ENCODE measurements around the gene MRPL20.
"Not testable (repeated sequence)": the region's sequence is repeated elsewhere in the genome, so short reads cannot be mapped to it uniquely, and the experiment has no call there.

The MRPL20 gene

DNA sequence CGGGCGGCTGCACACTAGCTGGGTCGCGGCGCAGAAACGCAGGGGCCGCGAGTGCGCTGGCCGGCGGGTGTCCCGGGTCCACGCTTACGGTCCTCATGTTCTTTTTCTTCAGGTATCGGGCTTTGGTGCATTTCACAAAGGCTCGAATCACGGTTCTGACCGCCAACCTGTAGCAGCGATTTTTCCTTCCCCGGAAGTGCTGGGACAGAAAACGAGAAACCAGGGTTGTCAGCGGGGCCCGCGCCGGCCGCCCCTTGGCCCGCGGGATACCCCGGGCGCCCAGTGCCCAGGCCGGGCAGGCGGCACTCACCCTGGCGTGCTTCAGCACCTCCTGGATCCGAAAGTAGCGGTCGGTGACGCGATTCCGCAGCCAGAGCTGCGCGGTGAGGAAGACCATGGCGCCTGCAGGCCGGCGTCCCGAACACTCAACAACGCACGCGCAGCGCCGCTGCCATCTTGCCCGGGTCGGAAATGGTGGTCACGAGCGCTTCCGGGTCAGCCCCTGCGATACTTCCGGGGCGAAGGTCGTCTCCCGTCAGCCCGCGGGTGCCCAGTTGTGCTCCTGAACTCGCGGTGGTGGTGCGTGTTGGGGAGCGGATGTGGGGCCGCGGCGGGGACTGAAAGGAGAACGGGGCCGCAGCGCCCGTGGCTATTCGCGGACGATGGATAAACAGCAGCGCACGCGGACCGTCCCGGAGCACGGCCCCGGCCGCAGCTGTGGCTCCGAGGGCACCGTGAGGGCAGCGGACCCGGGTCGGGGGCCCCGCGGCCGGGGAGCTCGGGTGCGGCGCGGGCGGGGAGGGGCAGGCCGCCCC is at the start of gene MRPL20:
Gene MRPL20, minus strand, starts transcription at position 473 of the 815 bp plus-strand sequence. Its CDS starts 76 bp downstream, at position 397.
- peak; percentile 86 for DNase-seq (ENCODE audit: low read depth)
- H3K4me3 ChIP-seq (ENCODE audit: low read length): peak within 1 kb of the TSS; percentile 83
- TF ChIP-seq, protein P1, sequence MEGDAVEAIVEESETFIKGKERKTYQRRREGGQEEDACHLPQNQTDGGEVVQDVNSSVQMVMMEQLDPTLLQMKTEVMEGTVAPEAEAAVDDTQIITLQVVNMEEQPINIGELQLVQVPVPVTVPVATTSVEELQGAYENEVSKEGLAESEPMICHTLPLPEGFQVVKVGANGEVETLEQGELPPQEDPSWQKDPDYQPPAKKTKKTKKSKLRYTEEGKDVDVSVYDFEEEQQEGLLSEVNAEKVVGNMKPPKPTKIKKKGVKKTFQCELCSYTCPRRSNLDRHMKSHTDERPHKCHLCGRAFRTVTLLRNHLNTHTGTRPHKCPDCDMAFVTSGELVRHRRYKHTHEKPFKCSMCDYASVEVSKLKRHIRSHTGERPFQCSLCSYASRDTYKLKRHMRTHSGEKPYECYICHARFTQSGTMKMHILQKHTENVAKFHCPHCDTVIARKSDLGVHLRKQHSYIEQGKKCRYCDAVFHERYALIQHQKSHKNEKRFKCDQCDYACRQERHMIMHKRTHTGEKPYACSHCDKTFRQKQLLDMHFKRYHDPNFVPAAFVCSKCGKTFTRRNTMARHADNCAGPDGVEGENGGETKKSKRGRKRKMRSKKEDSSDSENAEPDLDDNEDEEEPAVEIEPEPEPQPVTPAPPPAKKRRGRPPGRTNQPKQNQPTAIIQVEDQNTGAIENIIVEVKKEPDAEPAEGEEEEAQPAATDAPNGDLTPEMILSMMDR (conservative IDR thresholded peaks at IDR 0.05; ENCODE audit: low read length): no peak

DNA sequence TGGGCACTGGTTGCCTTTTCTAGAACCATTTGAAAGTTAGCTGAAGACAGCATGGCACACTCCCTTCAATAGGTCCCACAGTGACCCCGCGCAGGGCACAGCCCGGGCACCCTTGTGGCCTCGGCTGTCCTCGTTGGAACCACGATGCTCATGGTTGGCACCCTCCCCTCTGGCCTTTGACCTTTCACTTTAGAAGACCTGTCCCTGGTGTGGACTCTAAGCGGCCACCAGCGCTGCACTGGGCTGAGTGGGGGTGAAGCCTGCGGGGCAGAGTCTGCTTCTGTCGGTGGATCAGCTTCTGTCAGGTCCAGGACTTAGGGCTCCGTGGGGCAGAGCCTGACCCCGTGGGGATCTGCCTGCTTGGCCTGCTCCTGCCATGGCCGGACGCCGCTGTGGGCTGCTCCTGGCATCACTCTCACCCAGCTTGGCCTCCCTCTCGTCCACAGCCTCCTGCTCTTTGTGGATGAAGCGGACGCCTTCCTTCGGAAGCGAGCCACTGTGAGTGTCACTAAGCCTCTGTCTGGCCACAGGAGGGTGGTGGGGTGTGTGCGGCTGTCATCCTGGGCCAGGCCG is 49.7 kb upstream of the MRPL20 start:
- DNase-seq (ENCODE audit: low read depth); H3K4me3 ChIP-seq (ENCODE audit: low read length): not testable (repeated sequence)

DNA sequence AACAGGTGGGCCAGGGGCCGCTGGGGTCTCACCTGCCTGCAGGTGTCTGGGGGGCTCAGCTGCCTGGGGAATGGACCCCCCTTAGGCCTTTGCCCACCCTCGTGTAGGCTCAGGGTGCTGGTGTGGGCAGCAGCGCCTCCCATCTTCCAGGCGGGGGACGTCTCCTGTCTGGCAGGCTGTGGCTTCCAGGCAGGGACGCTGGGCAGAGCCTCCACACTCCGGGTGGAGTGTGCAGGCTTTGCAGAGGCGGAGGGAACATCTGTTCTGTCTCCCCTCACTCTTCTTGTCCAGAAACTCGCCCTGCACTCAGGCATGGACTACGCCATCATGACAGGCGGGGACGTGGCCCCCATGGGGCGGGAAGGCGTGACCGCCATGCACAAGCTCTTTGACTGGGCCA is 48.8 kb upstream of the MRPL20 start:
- not testable (repeated sequence) for DNase-seq (ENCODE audit: low read depth)

DNA sequence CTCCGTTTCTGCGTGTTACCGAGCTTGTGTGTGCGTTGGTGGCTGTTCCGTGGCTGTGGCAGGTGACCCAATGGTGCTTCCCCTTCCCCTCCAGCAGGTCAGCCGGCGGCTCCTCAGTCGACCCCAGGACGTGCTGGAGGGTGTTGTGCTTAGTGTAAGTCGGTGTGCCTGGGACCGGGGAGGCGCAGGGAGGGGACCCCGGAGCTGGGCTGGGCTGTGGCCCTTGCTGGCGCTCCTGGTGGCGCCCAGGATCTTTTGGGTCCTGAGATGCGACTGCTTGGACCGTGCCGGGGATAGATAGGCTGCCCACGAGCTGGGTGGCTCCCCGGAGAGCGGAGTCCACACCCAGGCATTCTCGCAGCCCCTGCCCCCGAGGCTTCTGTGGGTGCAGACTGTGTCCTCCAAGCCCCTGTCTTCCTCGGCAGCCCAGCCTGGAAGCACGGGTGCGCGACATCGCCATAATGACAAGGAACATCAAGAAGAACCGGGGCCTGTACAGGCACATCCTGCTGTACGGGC is 48.3 kb upstream of the MRPL20 start:
- no peak overlapping the region for H3K4me3 ChIP-seq (ENCODE audit: low read length)
- no peak for DNase-seq (ENCODE audit: low read depth)
- TF ChIP-seq, protein P1 (conservative IDR thresholded peaks at IDR 0.05; ENCODE audit: low read length): no peak

More for the DNA sequence above, 48.8 kb upstream of the MRPL20 start:
- H3K4me3 ChIP-seq (ENCODE audit: low read length): not testable (repeated sequence)

DNA sequence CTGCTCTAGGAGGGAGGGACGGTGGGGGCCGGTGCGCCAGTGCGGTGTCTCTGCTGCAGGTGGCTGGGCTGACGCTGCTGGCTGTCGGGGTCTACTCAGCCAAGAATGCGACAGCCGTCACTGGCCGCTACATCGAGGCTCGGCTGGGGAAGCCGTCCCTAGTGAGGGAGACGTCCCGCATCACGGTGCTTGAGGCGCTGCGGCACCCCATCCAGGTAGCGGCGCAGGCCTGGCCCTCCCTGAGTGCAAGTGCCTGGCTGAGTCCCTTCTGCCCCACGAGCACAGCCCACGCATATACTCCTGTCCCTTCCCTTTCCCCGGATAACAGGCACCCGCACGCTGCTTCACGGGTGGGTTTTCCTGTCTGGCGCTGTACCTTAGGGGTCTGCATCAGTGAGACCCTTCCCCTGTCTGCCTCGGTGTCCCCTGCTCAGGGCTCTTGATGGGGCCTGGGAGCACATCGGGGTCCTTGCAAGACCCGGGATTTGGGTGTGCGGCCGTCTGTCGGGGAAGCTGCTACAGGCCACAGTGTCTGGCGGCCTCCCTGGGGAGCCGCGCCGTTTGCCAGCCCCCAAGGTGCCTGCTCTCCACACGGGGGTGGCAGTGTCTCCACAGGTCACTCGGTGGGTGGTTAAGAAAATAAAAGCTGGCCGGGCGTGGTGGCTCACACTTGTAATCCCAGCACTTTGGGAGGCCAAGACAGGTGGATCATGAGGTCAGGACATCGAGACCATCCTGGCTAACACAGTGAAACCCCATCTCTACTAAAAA is 47.4 kb upstream of the MRPL20 start:
- not testable (repeated sequence) for H3K4me3 ChIP-seq (ENCODE audit: low read length)

DNA sequence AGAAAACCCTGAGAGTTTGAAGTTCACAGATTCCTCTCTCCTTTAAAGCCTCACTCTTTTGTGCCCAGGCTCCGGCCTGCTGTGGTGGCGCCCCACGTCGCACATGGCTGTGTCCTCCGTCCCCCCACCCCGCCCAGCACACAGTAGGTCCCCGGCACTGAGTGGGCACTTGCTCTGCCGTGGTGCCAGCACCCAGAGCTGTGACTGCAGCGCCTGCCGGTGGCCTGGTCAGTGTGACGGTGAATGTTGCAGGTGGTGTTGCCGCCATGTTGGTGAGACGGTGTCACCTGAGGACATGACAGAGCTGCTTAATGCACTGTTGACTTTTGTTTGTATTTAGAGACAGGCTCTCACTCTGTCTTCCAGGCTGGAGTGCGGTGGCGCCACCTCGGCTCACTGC is 45.8 kb upstream of the MRPL20 start:
- TF ChIP-seq, protein P1 (conservative IDR thresholded peaks at IDR 0.05; ENCODE audit: low read length): no peak
- no peak overlapping the region for H3K4me3 ChIP-seq (ENCODE audit: low read length)
- DNase-seq (ENCODE audit: low read depth): no peak

More for the DNA sequence above, 47.4 kb upstream of the MRPL20 start:
- not testable (repeated sequence) for DNase-seq (ENCODE audit: low read depth)

DNA sequence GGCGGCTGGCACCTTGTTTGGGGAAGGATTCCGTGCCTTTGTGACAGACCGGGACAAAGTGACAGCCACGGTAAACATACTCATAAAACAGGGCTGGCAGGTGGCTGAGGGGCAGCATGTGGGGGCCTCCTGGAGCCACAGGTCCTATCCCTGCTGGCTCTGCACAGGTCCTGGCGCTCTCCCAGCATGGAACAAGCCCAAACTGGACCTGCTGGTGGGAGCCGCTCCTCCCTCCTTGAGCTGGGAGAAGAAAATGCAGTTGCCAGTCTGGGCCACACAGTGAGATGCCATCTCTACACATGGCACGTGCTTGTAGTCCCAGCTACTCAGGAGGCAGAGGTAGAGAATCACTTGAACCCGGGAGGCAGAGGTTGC is 45.3 kb upstream of the MRPL20 start:
- DNase-seq (ENCODE audit: low read depth): not testable (repeated sequence)

DNA sequence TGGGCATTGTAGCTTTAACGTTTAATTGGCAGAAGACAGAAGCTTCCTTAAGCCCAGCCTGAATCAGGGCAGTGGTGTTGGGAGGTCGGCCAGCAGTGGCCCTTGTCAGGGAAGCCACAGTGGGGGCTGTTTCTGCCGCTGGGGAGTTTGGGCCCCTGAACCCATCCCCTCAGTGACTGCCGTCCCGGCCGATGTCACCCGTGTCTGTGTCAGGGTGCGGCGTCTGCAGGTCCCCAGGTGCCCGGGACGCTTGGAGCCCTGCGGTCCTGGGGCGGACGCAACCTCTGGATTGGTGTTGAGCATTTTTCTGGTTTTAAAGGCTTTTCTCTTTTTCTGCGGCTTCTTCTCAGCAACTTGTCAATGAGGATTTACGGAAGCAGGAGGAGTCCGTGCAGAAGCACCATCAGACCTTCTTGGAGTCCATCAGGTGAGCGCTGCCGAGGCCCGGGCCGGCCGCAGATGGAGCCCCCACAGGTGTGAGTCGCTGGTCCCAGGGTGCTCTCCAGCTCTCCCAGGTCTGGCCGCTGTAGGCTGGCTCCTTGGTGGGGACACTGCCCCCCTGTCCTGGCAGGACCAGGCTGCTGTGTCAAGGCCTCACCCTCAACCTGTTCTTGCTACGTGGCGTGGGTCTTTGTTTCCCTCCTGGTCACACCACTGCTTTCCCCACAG is 44.7 kb upstream of the MRPL20 start:
- no peak overlapping the region for H3K4me3 ChIP-seq (ENCODE audit: low read length)
- TF ChIP-seq, protein P1 (conservative IDR thresholded peaks at IDR 0.05; ENCODE audit: low read length): no peak
- DNase-seq (ENCODE audit: low read depth): no peak

More for the DNA sequence above, 45.3 kb upstream of the MRPL20 start:
- H3K4me3 ChIP-seq (ENCODE audit: low read length): not testable (repeated sequence)

DNA sequence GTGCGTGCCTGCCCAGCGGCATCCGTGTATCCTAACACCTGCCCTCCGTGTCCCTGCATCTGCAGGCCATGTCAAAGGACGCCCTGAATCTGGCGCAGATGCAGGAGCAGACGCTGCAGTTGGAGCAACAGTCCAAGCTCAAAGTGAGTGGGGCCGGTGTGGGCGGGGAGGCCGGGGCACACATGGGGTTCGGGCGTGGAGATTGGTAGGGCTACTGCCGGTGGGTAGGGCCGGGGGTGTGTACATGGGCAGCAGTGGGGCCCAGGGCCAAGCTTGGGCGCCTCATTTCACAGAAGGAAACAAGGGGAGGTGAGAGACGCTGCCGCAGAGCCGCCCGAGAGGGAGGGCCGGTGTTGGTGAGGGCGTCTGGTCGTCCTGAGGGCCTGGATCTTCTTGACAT is 43.5 kb upstream of the MRPL20 start:
- H3K4me3 ChIP-seq (ENCODE audit: low read length); DNase-seq (ENCODE audit: low read depth): not testable (repeated sequence)

Data from AG10803 (cell line).